Duodenal mucosa (tissue), 2 donors: Measurements from ENCODE around the gene ETFB.

Experiments
- H3K27ac ChIP-seq: one replicate; pipeline ENCODE4 v1.7.0; 2013; ENCODE audit warnings: low read depth, low read length
- H3K27me3 ChIP-seq, 2 donors: one replicate each; pipeline ENCODE4 v1.7.0; 2013; ENCODE audit warnings: low read length in 2 of 2, control low read depth in 1 of 2; ENCODE audit not compliant: insufficient read depth in 2 of 2, control insufficient read depth in 1 of 2
- H3K36me3 ChIP-seq, 2 donors: one replicate each; pipeline ENCODE4 v1.7.0; 2013; ENCODE audit warnings: low read length in 2 of 2, control low read depth in 1 of 2; ENCODE audit not compliant: insufficient read depth in 2 of 2, control insufficient read depth in 1 of 2
- H3K4me1 ChIP-seq, 2 donors: one replicate each; pipeline ENCODE4 v1.7.0; 2013; ENCODE audit warnings: low read length in 2 of 2, control low read depth in 1 of 2; ENCODE audit not compliant: insufficient read depth in 2 of 2, control insufficient read depth in 1 of 2
- H3K4me3 ChIP-seq, 2 donors: one replicate each; pipeline ENCODE4 v1.7.0; 2013; ENCODE audit warnings: low read length in 2 of 2, low read depth in 1 of 2
- H3K9ac ChIP-seq, 2 donors: one replicate each; pipeline ENCODE4 v1.7.0; 2013; ENCODE audit warnings: low read length in 2 of 2, low read depth in 1 of 2
- H3K9me3 ChIP-seq, 2 donors: one replicate each; pipeline ENCODE4 v1.7.0; 2013; ENCODE audit warnings: low read length in 2 of 2, control low read depth in 1 of 2; ENCODE audit not compliant: control insufficient read depth in 1 of 2

Gene ETFB

DNA sequence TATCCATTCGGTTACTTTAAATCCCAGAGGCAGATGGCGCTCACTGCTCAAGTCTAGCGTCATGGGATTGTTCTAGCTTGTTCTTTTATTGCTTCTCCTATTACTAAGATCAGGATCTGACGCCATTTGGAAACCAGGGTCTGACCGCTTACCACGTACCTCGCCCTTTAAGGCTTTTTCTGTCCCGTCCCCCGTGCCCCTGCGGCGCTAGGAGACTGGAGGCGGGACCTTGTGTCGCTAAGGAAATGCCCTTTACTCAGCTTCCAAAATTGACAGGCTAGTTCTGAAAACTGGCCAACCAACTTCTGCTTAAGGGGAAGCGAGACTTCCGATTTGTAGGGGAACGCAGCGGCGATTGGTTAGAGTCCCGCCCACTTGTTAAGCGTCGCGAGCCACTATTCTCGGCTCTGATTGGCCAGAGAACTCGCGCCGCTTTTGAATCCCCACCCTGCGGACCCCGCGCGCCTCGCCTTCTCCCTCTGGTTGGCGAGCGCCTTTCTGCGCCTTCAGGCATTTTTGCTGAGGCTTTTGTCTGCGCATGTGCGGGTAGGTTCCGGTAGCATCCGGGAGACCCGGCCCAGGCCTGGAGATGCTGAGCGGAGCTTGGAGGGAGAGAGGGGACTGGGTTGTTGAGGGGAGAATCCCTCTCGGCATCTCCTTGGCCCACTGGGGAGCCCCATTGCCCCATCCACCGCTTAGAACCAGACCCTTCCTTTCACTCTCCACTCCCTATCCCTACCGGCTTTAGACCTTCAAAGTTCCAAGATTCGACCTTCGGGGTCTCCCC lies 28.1 kb upstream of the ETFB start:
- Histone ChIP-seq H3K4me3 (peak overlapping the region; percentile 65 to 68), H3K4me1 (peaks cover 16 to 17% of the 10 kb centered on the region in 2 donors), H3K36me3 (no peaks in the 10 kb centered on the region), H3K27me3 (no peaks in the 10 kb centered on the region), H3K27ac (peak overlapping the region; percentile 33), H3K9ac (peak overlapping the region; percentile 21 to 70), H3K9me3 (no peaks in the 10 kb centered on the region)

DNA sequence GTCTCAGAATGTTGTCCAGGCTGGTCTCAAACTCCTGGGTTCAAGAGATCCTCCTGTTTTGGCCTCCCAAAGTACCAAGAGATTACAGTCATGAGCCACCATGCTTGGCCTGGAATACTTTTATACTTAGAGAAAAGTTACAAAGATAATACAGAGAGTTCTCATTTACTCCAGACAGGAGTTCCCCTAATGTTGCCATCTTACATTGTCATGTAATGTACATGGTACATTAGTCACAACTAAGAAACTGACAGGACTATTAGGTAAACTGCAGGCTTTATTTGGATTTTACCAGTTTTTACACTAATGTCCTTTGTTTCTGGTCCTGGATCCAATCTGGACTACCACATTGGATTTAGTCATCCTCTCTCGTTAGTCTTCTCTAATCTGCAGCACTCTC lies 26.5 kb upstream of the ETFB start:
- Histone ChIP-seq H3K4me3 (no peak overlapping the region), H3K9me3 (no peaks in the 10 kb centered on the region), H3K27me3 (no peaks in the 10 kb centered on the region), H3K9ac (no peak overlapping the region), H3K27ac (no peak overlapping the region), H3K4me1 (peaks cover 16 to 17% of the 10 kb centered on the region in 2 donors), H3K36me3 (no peaks in the 10 kb centered on the region)

DNA sequence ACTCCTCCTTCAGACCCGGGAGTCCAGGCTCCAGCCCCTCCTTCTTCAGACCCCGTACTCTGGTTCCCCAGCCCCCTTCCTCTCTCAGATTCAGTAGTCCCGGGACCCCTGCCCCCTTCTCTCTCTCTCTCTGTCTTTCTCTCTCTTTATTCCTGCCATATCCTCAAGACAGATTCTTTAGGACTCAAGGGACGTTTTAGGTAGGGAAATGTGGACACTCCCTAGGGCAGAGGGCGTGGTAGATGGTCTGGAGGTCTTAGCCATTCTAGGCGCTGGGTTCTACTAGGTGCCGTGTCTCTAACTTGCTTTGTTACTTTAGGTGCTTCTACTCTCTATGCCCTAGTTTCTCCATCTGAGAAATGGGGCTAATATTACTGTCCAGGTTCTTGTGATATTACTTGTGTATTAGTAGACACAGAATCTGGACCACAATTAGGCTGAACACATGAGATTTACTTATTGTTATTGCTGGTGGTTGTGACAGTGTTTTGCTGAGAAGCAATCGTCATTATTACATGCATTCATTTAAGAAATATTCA lies 25.0 kb upstream of the ETFB start:
- H3K36me3 ChIP-seq, result no peaks in the 10 kb centered on the region
- H3K9ac ChIP-seq, result no peak overlapping the region
- H3K4me1 ChIP-seq, result peaks cover 16 to 17% of the 10 kb centered on the region in 2 donors
- H3K4me3 ChIP-seq, result no peak overlapping the region
- no peak overlapping the region for H3K27ac ChIP-seq
- no peaks in the 10 kb centered on the region for H3K9me3 ChIP-seq
- H3K27me3 ChIP-seq, result no peaks in the 10 kb centered on the region

DNA sequence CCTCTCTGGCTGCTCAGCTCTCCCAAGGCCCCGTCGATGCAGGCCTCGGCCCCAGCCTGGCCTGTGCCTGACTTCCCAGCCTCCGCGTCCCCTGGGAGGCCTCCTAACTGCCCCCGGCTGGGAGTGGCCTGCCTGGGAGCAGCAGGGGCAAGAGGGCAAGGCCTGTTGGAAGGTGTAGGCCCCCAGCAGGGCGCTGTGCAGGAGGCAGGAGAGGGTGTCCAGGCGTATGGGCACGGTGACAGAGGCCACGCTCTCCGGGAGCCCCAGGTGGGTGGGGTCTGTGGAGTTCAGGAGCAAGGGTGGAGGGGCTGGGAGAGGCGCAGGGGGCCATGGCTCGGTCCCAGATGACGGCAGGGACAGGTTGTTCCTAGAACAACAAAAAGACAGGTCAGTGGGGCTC lies 23.0 kb upstream of the ETFB start:
- no peak overlapping the region for H3K27ac ChIP-seq
- H3K9ac ChIP-seq, result no peak overlapping the region
- H3K36me3 ChIP-seq, result no peaks in the 10 kb centered on the region
- H3K9me3 ChIP-seq, result no peaks in the 10 kb centered on the region
- H3K27me3 ChIP-seq, result no peaks in the 10 kb centered on the region
- H3K4me1 ChIP-seq, result peaks cover 10 to 11% of the 10 kb centered on the region in 2 donors
- H3K4me3 ChIP-seq, result no peak overlapping the region

DNA sequence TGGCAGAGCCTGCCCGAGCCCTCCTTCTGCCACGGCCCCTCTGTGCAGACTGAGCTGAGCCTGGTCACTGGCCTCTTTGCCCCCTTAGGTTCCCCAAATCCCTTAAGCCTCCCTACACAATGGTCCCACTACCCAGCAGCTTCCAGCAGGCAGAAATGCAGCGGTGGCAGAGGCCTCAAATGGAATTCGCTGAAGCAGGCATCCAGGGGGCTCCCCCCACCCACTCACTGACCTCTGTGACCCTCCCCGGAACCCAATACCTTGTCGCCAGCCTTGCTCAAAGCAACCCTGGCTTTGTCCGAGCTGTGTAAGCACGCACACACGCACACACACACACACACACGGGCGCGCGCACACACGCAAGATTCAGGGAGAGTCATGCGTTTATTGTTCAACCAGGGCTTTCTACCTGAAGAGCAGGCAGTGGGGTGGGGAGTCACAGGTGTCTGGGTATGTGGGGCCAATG lies 21.8 kb upstream of the ETFB start, which contains the start of gene LIM2:
LIM2 (minus strand) TSS at position 51 of the 466 bp plus-strand sequence. CDS start 531 bp downstream, outside the sequence.
- H3K4me3 ChIP-seq, result no peak within 1 kb of the TSS
- H3K36me3 ChIP-seq, result no peaks in the 10 kb centered on the region
- no peak within 1 kb of the TSS for H3K9ac ChIP-seq
- H3K27ac ChIP-seq, result no peak within 1 kb of the TSS
- H3K9me3 ChIP-seq, result no peaks in the 10 kb centered on the region
- no peaks in the 10 kb centered on the region for H3K27me3 ChIP-seq
- H3K4me1 ChIP-seq, result peaks cover 6 to 7% of the 10 kb centered on the region in 2 donors

DNA sequence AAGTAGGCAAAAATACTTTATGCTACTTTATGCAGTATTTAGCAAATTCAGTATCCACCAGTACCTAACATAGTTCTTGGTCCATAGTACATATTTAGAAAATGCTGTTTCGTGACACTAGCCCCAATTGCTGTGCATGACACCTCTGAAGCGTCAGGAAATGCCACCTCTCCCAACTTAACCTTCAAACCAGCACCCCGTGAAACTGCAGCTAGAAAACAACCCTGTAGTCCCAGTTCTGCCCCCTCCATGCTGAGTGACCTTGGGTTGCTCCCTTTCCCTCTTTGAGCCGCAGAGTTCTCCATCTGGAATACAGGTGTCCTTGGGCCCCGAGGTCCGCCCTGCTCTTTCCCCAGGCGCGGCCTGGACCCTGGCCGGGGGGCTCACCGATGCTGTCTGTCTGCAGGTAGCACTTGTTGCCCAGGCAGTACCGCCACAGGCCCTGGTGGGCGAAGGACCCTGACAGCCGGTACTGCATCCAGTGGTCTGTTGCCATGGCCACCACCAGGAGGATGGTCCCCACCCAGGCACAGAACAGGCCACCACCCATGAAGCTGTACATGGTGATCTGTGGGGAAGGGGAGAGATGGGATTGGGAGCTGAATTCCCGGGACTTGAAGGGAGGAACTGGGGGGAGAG lies 20.8 kb upstream of the ETFB start:
- H3K4me3 ChIP-seq, result no peak overlapping the region
- no peaks in the 10 kb centered on the region for H3K9me3 ChIP-seq
- no peak overlapping the region for H3K27ac ChIP-seq
- H3K9ac ChIP-seq, result no peak overlapping the region
- H3K27me3 ChIP-seq, result no peaks in the 10 kb centered on the region
- no peaks in the 10 kb centered on the region for H3K36me3 ChIP-seq
- H3K4me1 ChIP-seq, result peaks cover 6 to 7% of the 10 kb centered on the region in 2 donors

DNA sequence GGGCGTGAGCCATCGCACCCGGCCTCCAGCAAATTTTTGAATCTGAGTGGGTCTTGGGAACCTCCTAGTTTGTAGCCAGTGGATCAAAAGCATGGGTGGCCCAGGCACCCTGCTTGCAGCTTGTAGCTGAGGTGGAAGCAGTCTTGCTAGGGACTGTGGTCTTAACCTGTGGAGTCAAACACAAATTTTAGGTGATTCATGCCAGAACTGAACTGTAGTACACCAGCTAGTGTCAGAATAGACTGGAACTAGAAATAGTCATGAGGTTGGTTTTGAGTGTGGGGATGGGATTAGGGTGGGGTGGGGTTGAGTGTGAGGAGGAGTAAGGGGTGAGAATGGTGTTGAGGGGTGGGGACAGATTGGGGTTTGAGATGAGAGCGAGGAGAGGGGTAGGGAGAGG lies 15.8 kb upstream of the ETFB start:
- H3K9me3 ChIP-seq, result peaks cover 0 to 5% of the 10 kb centered on the region in 2 donors
- no peak overlapping the region for H3K4me3 ChIP-seq
- H3K27me3 ChIP-seq, result no peaks in the 10 kb centered on the region
- no peaks in the 10 kb centered on the region for H3K4me1 ChIP-seq
- no peak overlapping the region for H3K27ac ChIP-seq
- no peaks in the 10 kb centered on the region for H3K36me3 ChIP-seq
- no peak overlapping the region for H3K9ac ChIP-seq

DNA sequence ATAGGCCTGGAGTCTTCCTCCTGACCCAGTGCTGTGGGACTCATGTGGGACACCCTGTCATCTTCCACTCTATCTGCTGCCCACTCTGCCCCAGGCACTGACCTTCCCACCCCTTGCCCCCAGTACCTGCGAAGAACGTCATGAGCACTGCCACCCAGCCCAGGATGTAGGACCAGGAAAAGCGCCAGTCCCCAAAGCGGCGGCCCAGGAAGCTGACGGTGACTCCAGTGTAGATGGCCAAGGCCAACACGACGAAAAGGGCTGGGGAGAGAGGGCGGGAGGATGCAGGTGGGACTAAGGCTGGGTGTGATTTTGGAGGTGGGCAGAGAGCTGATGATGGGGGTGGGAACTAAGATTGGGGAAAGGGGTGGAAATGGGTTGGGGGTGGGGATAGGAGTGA lies 14.2 kb upstream of the ETFB start:
- no peaks in the 10 kb centered on the region for H3K36me3 ChIP-seq
- H3K4me1 ChIP-seq, result no peaks in the 10 kb centered on the region
- H3K9ac ChIP-seq, result no peak overlapping the region
- peaks cover 0 to 5% of the 10 kb centered on the region in 2 donors for H3K9me3 ChIP-seq
- H3K27me3 ChIP-seq, result no peaks in the 10 kb centered on the region
- no peak overlapping the region for H3K27ac ChIP-seq
- H3K4me3 ChIP-seq, result no peak overlapping the region

DNA sequence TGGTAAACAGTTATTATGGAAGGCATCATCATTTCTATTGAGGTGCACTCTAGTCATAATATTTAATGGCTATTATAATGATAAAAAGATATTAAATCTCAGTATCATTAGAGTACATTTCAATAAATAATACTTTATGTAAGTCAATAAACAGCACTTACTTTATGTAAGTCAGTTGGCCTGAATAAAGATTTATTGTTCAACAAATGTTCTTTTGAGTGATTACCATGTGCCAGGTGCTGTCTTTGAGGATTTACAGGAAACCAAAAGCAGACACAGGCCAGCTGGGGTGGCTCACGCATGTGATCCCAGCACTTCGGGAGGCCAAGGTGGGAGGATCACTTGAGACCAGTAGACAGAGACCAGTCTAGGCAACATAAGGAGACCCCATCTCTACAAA lies 11.2 kb upstream of the ETFB start:
- H3K36me3 ChIP-seq, result no peaks in the 10 kb centered on the region
- no peak overlapping the region for H3K27ac ChIP-seq
- H3K4me3 ChIP-seq, result no peak overlapping the region
- peaks cover 0 to 5% of the 10 kb centered on the region in 2 donors for H3K9me3 ChIP-seq
- no peaks in the 10 kb centered on the region for H3K27me3 ChIP-seq
- no peaks in the 10 kb centered on the region for H3K4me1 ChIP-seq
- no peak overlapping the region for H3K9ac ChIP-seq

DNA sequence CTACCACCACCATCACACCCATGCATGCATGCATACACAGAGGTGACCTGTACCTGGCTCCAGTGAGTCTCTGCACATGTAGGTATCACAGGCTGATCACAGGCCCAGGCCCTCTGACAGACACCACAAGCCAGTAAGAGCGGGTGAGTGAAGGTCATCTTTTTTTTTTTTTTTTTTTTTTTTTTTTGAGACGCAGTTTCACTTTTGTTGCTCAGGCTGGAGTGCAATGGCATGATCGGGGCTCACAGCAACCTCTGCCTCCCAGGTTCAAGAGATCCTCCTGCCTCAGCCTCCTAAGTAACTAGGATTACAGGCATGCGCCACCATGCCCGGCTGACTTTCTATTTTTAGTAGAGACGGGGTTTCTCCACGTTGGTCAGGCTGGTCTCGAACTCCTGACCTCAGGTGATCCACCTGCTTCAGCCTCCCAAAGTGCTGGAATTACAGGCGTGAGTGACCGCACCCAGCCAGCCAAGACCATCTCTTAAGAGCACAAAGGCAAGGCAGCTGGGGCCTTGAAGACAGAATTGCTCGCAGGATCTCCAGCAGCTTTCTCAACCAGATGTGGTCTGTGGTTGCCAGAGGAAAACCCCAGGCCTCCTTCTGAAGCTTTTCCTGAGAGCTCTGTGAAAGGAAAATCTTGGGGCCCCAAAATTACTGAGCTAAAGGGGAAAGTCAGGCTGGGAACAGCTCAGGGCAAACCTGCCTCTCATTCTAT lies 9.5 kb upstream of the ETFB start:
- no peak overlapping the region for H3K27ac ChIP-seq
- H3K4me3 ChIP-seq, result no peak overlapping the region
- H3K9me3 ChIP-seq, result no peaks in the 10 kb centered on the region
- H3K4me1 ChIP-seq, result no peaks in the 10 kb centered on the region
- H3K9ac ChIP-seq, result no peak overlapping the region
- no peaks in the 10 kb centered on the region for H3K27me3 ChIP-seq
- no peaks in the 10 kb centered on the region for H3K36me3 ChIP-seq
